NCI-H524 (cell line): ENCODE results near the gene DLGAP1.
"Not testable (repeated sequence)": the region's sequence is repeated elsewhere in the genome, so short reads cannot be mapped to it uniquely, and the experiment has no call there.

Source experiments
- DNase-seq, 2 experiments: peaks; one replicate each; lab custom pipeline; 2025; lab: John Stamatoyannopoulos, UW

Gene DLGAP1

GRCh38 chr18:3604498-3605408 lies 850.4 kb downstream of the DLGAP1 start:
- DNase-seq: no peak

DNA sequence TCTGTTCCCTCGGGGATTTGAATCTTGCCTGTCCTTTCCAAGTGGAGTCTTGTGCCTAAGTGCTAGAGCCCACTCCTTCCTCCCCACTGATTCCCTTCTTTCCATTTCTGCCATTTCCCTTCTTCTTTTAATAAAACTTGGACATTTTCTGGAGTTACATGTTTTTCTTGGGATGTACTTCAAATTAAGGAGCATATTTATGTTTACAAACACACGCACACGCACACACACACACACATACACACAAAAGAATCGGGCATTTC lies 850.9 kb downstream of the DLGAP1 start:
- no peak for DNase-seq

DNA sequence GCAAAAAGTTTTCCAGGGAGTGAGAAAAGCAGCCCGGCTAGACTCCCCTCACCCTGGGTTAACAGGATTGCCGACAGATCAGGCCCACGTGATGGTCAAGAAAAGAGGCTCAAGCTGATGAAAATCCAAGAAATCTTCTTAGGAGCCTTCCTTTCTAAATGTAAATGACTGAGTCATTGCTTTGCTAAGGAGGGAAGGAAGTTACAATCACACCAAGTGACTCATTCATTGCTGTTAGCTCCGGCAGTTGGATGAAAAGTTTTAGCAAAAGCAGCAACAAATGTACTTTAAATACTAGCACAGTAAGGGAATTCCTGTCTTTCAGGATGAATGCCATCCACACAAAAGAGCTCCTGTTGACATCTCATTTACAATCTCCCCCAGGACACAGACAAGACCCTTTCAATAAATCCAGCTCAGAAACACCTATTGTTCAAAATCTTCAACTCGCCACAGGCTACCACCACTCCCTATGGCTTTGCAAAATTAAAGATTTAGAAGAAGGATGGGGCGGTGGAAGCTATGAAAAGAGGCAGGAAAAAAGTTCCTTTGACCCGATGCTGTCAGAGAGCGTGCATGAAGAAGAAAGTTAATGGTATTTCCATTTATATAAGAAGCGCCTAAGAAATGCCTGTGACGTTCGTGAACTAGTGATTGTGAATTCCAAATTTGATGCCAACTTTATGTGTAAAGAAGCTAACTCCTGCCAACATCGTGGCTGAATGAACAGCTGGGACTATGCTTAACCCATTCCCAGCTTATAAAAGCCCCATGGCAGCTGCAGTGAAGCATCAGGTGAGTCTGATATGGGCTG lies 851.5 kb downstream of the DLGAP1 start:
- peak; percentile 39 to 87 for DNase-seq

DNA sequence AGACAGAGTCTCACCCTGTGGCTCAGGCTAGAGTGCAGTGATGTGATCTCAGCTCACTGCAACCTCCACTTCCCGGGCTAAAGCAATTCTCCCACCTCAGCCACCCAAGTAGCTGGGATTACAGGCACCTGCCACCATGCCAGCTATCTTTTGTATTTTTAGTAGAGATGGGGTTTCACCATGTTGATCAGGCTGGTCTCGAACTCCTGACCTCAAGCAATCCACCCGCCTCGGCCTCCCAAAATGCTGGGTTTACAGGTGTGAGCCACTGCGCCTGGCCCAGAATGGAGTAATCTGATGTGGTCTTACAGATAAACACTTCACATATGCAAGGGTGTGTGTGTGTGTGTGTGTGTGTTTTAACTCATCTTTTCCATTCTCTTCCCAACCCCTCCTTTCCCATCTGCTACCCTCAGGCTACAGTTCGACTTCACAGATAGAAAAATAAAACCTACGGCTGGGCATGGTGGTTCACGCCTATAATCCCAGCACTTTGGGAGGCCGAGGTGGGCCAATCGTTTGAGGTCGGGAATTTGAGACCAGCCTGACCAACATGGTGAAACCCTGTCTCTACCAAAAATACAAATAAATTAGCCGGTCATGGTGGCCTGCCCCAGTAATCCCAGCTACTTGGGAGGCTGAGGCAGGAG lies 853.9 kb downstream of the DLGAP1 start:
- not testable (repeated sequence) for DNase-seq

GRCh38 chr18:3599861-3600260 lies 855.2 kb downstream of the DLGAP1 start:
- DNase-seq: no peak

- no peak for DNase-seq
Measured at GRCh38 chr18:3599195-3599594, 855.9 kb downstream of the DLGAP1 start.

DNA sequence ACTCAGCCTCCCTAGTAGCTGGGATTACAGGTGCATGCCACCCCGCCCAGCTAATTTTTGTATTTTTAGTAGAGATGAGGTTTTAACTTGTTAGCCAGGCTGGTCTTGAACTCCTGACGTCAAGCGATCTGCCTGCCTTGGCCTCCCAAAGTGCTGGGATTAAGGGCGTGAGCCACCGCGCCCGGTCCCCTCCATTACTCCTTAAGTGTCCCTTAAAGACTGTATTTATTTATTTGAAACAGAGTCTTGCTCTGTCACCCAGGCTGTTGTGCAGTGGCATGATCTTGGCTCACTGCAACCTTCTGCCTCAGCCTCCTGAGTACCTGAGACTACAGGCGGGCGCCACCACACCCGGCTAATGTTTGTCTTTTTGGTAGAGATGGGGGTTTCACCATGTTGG lies 856.5 kb downstream of the DLGAP1 start:
- no peak for DNase-seq

GRCh38 chr18:3597409-3598357 lies 857.4 kb downstream of the DLGAP1 start:
- no peak for DNase-seq

DNA sequence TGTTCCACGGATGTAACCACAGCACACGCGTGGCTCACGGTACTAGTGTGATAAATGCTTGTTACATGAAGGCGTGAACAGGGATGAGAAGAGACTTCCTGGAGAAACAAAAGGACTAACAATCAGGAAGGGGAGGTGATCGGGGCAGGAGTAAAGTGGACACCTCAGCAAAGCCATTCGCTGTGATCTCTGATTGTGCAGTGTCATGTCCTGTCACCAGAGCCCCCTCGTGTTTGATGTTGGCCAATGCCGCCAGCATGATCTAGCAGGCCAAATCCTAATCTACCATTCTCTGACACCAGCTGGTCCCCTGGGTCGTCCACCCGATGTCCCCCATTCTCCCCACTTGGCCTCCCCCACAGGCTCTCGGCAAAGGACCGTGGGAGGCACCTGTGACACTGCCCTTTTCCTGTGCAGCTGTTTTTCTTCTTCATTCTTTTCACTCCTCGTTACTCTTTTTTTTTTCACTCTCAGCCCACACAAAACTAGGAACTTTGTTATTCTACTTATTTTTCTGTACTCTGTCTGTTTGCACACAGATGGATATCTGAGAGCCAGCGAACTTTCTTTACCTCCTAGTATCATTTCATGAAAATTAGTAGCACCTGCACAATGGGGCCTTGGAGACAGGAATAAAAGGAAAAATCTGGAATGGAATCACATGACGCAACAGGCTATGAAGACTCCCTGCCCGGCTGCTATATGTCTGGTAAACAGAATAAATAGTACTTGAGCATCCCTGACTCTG lies 858.3 kb downstream of the DLGAP1 start:
- peak in 1 of 2 experiments; percentile 29 for DNase-seq

- DNase-seq: no peak
Measured at GRCh38 chr18:3596324-3596636, 858.8 kb downstream of the DLGAP1 start.

GRCh38 chr18:3595369-3596273 lies 859.5 kb downstream of the DLGAP1 start:
- peak in 1 of 2 experiments; percentile 53 for DNase-seq

GRCh38 chr18:3594760-3595368 lies 860.2 kb downstream of the DLGAP1 start:
- DNase-seq: no peak

DNA sequence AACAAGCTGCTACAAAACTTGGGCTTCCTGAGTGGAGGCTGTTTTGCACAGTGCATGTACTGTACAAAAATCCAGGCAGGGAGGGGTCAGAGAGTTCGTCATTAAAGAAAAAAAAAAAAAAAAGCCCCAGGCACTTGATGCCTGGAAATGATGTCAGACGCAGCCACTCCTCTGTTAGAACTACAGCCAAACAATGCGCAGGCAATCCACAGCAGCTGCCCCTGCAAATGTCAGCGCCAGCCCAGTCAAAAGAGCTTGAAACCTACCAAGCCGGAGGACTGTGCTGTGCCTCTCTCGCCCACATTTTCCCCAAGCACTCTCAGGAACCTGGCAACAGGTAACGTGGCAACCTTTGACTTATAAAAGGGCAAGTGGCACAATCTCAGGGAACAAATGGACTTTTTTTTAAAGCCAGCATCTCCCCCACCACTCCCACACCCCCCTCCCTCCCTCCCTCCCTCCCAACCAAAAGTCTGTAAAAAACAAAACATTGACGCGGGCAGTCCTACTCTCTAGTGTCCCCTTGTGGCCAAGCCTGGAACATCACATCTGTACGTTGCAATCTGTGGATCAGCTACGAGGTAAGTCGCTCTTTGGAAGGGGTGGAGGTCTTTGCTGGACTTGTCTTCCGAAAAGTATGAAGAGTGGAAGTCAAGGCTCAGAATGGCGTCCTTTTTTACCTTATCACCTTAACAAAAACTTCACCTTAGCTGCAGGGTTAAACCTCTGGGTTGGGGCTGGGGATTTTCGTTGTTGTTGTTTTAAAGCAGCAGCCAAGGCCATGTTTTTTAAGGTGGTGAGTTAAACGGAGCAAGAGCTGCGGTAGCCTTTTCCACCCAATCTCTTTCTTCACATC lies 861.0 kb downstream of the DLGAP1 start:
- DNase-seq: peak; percentile 67 to 79

DNA sequence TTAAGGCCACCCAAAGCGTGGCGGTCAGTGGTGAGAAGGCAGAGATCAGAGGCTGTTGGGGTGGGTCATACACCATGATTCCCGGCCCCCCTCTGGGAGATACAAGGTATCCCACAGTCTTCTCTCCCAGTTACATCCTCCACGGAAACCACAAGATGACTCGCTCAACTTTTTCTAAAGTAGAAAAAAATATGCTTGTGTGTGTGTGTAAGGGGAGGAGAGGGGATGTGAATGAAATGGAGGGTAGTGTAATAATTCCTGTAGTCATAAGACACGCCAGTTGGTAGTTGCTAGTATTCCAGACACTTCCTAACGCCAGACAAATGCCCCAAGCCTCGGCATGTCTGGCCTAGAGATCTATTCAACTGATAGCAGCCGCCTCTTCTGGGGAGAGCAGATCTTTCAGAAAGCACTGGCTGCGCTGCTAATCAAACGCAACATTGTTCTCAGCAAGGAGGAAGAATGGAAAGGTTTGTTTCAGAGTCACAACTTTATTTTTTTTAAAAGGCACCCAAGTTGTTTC lies 861.7 kb downstream of the DLGAP1 start:
- no peak for DNase-seq

- DNase-seq: no peak
Measured at GRCh38 chr18:3592864-3593263, 862.2 kb downstream of the DLGAP1 start.

GRCh38 chr18:3590096-3590630 lies 864.9 kb downstream of the DLGAP1 start:
- no peak for DNase-seq

- peak; percentile 65 to 84 for DNase-seq
Measured at GRCh38 chr18:3585656-3586509, 869.2 kb downstream of the DLGAP1 start.
